ENCODE results near the gene CACNA1E. TPM values are rescaled to one million over a fixed set of nuclear protein-coding genes. Genes with fewer than 3 reads are reported as not detected.

Gene CACNA1E
- total RNA-seq, 1 experiment from 2014 or later: not detected

DNA sequence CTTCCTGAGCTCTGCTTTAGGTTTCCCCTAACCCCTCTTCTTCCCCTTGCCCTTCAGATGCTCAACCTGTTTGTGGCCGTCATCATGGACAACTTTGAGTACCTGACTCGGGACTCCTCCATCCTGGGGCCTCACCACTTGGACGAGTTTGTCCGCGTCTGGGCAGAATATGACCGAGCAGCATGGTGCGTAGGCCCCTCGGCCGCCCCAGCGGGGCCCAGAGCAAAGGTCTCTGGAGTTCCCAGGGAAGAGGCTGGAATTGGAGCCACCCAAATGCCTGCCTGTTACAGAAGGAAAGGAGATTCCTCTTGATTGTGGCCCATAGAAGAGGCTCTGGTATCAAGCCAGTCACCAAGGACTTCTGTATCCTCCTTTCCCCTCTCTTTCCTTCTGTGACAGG, 292.7 kb downstream of the CACNA1E start:
- no peaks in the 10 kb centered on the region for H3K36me3 ChIP-seq
- no peak for DNase-seq
- H3K27me3 ChIP-seq: 0 out of 2 replicates have a peak, but pooled peaks cover 2% of the 10 kb centered on the region
- H3K4me3 ChIP-seq: no peak overlapping the region
- no peaks in the 10 kb centered on the region for H3K9me3 ChIP-seq

DNA sequence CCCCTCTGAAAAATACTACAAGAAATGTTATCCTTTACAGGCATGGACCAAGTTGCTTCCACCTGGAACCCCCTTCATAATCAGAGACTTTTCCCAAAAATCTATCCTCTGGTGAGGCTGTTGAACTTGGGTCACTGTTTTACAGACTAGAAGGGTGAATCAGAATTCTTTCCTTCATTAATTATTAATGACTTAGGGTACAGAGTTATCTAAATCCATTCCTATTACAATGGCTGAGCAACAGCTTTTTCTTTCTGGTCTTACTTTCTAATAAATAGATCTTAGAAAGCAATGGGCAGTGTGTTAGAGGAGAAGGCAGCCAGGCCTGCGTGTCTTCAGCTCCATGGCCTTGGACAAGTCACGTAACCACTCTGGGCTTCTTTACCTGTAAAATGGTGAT, 294.0 kb downstream of the CACNA1E start:
- Histone ChIP-seq H3K36me3 (no peaks in the 10 kb centered on the region), H3K27me3 (0 out of 2 replicates have a peak, but pooled peaks cover 7% of the 10 kb centered on the region), H3K4me3 (no peak overlapping the region), H3K9me3 (no peaks in the 10 kb centered on the region)
- no peak for DNase-seq

DNA sequence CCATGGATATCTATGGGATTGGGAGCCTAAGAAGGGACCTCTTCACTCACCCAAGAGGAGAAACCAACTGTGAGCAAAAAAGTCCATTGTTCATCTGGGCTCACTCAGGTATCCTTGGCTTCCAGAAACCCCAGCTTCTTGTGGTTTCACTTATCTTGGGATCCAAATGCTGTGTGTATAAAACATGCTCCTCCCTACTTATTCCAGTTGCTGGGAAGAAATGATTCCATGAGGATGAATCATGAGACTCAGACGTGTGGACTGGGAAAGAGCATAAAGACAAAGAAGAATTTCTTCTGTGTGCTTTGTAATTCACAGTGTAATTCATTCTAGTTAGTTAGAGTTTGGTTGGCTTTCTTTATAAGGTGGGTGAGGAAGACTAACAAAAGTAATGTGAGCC, 294.5 kb downstream of the CACNA1E start:
- H3K9me3 ChIP-seq: no peaks in the 10 kb centered on the region
- no peak overlapping the region for H3K4me3 ChIP-seq
- no peaks in the 10 kb centered on the region for H3K36me3 ChIP-seq
- 0 out of 2 replicates have a peak, but pooled peaks cover 7% of the 10 kb centered on the region for H3K27me3 ChIP-seq
- no peak for DNase-seq

DNA sequence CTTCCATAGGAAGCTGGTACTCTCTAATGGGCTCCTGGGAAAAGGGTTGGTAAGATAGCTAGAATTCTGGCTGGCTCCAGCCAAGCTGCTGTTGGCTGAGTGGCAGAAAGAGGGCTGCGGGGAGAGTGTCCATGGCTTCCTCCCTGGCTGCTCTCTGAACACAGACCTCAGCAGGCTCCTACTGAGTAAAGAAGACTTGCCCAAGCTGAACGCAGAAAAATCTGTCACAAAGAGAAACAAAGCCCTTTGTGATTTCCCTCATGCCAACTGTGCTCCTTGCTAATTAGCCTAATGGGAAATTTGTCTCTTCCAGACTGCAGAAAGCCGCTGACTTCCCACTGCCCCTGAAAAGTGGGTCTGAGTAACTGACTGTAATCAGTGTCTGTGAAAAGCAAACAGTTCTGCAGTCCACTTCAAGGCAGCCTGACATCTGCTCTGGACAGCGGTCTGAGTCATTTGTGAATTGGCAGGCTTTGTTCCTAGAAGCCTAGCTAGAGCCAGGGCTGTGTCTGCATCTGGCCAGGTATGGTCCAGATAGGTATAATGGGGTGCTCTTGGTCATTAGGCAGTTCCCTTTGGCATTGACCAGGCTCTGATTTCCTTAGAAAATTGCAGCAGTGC, 295.4 kb downstream of the CACNA1E start:
- H3K36me3 ChIP-seq: no peaks in the 10 kb centered on the region
- peak; percentile 50 for DNase-seq
- no peak overlapping the region for H3K4me3 ChIP-seq

DNA sequence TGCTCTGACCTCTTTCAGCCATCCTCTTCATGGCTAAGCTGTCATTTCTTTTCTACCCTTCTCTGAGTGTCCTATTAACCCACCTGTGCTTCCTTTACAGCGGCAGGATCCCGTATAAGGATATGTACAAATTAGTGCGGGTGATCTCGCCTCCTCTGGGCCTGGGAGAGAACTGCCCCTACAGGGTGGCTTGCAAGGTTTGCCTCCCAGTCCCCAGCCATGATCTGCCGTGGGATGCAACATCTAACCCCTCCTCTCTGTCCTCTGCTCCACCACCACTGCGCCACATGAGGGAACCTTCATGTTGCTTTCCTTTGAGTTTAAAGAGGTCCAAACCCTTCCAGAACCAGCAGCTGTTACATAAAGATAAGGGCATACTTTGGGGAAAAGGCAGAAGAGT, 296.0 kb downstream of the CACNA1E start:
- Histone ChIP-seq H3K4me3 (no peak overlapping the region), H3K27me3 (peaks cover 7% of the 10 kb centered on the region; the same call in 1 of the 2 replicates), H3K9me3 (no peaks in the 10 kb centered on the region), H3K36me3 (no peaks in the 10 kb centered on the region)
- no peak for DNase-seq

More for the DNA sequence above, 295.4 kb downstream of the CACNA1E start:
- Histone ChIP-seq H3K27me3 (peaks cover 7% of the 10 kb centered on the region; the same call in 1 of the 2 replicates), H3K9me3 (no peaks in the 10 kb centered on the region)

DNA sequence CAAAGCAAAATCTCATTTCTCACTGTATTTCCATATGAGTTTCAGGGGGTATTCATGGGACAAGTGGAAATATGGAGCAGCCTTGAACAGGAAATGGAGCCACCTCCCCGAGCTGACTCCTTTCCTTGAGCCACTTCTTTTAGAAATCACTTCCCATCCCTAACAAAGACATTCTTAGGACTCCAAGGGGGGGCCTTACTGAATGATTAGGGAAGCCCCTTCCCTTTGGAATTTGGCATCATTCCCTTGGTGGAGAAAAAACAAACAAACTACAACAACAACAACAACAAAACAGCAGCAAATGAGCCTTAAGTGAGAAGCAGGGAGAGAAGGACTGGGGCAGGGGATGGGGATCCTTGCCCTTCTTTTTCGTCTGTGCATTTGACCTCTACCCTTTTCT, 299.9 kb downstream of the CACNA1E start:
- Histone ChIP-seq H3K36me3 (no peaks in the 10 kb centered on the region), H3K9me3 (no peaks in the 10 kb centered on the region), H3K27me3 (peaks cover 5% of the 10 kb centered on the region), H3K4me3 (no peak overlapping the region)
- DNase-seq: no peak

DNA sequence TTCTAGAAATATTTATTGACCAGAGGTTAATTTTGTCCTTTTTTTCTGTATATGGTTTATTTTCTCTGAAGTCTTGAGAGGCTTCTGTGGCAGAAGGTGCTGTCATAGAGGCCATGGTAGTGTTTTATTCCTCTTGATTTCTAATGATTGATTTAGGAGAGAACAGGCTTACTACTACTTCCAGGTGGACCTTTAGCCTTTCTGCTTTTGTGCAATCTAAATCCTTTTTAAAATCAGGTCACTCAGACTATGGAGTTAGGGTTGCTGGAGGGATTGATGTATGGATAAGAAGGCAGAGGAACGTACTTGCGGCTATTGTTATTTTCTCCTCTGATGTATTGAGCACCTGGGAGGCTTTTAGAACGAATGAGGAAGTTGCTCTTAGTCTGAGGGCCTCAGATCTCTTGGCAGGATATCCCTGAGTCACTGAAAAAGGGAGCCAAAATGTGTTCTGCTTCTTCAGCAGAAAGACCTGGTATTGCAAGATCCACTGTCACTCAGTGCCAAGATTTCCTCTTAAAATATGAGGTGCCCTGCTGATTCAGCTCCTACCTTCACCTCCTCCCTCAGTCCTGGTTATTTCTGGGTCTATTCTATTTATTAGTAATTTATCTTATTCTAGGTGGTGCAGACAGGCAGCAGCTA, 300.8 kb downstream of the CACNA1E start:
- Histone ChIP-seq H3K4me3 (no peak overlapping the region), H3K27me3 (peaks cover 5% of the 10 kb centered on the region), H3K9me3 (no peaks in the 10 kb centered on the region), H3K36me3 (no peaks in the 10 kb centered on the region)
- peak; percentile 18 for DNase-seq

DNA sequence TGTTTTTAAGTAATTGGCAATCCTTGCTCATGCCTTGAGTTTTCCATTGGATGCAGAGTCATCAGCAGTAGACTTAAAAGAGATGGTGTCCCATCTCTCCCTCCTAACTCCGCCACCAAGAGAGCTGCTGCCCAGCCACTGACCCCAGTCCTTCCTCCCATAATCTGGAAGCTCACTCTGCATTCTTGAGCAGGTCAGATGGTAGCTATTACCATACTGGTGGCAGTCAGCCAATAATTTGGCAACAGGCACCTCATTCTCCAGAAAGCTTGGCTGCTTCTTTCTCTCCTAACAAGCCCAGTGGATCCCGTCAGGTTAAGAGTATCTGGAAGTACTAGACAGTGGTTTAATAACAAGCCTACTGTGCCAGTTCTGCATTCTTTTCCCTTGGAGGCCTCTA, 306.1 kb downstream of the CACNA1E start:
- Histone ChIP-seq H3K36me3 (no peaks in the 10 kb centered on the region), H3K4me3 (no peak overlapping the region), H3K9me3 (no peaks in the 10 kb centered on the region), H3K27me3 (peaks cover 20% of the 10 kb centered on the region)
- peak; percentile 32 for DNase-seq

DNA sequence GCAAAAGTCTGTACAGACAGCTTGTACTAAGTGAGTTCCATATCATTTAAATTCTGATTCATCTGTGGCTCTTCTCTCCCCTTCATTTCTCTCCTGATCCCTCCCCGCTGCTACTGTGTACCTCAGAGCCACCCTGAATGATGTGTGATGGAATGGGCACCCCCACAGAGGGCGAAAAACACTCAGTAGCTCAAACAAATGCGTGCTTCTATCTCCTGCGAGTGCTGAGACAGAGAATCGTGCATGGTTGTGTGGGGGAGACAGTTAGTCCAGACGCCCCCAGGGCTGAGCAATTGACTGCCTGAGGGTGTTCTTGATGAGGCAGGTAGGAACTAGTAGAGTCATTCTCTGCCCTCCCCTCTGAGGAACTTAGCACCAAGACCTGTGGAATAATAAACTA, 308.4 kb downstream of the CACNA1E start:
- Histone ChIP-seq H3K27me3 (peaks cover 20% of the 10 kb centered on the region), H3K36me3 (no peaks in the 10 kb centered on the region), H3K9me3 (no peaks in the 10 kb centered on the region), H3K4me3 (no peak overlapping the region)
- no peak for DNase-seq

DNA sequence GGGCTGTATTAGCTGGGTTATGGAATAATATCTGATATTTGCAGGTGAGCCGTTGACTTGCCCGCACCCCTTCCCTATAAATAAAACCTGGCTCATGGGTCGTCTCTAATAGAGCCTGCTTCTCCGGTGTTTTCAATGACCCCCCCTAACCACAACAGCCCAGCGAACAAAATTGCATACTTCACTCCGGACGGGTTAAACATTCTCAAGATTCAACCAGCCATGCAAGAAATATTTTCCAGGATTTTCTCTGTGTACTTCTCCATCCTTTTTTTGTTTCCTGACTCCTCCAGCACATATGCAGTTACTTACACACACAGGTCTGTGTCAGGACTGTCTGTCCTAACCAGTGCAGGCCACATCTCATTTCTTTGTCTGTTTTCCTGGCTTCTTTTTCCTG, 310.5 kb downstream of the CACNA1E start:
- H3K4me3 ChIP-seq: no peak overlapping the region
- no peaks in the 10 kb centered on the region for H3K36me3 ChIP-seq
- DNase-seq: no peak
- H3K27me3 ChIP-seq: peaks cover 22% of the 10 kb centered on the region
- no peaks in the 10 kb centered on the region for H3K9me3 ChIP-seq

DNA sequence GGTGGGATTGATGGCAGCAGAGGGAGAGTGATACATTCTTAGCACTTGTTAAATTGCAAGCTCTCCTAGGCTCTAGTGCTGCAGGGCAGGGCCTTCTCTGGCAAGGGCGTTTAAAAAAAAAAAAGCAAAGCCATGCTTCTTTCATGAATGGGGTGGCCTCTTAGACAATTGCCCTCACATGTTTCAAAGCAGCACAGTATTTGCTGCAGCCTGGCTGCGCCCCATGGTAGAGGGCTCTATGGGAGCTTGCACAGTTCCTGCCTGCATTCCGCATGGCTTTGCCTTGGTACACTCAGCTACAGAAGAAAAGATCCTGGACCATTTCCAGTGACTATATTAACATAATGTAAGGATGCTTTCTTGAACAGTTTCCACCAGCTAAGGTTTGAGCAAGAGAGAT, 311.0 kb downstream of the CACNA1E start:
- H3K9me3 ChIP-seq: no peaks in the 10 kb centered on the region
- peaks cover 22% of the 10 kb centered on the region for H3K27me3 ChIP-seq
- H3K4me3 ChIP-seq: no peak overlapping the region
- DNase-seq: no peak
- H3K36me3 ChIP-seq: no peaks in the 10 kb centered on the region

DNA sequence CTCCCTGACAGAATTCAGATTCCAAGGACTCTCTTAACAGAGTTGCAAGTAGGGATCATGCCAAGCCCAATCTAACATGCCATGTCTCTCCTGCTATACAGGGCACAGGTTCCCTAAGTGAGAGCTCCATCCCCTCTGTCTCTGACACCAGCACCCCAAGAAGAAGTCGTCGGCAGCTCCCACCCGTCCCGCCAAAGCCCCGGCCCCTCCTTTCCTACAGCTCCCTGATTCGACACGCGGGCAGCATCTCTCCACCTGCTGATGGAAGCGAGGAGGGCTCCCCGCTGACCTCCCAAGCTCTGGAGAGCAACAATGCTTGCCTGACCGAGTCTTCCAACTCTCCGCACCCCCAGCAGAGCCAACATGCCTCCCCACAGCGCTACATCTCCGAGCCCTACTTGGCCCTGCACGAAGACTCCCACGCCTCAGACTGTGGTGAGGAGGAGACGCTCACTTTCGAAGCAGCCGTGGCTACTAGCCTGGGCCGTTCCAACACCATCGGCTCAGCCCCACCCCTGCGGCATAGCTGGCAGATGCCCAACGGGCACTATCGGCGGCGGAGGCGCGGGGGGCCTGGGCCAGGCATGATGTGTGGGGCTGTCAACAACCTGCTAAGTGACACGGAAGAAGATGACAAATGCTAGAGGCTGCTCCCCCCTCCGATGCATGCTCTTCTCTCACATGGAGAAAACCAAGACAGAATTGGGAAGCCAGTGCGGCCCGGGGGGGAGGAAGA, 315.0 kb downstream of the CACNA1E start:
- H3K9me3 ChIP-seq: no peaks in the 10 kb centered on the region
- no peak overlapping the region for H3K4me3 ChIP-seq
- no peaks in the 10 kb centered on the region for H3K36me3 ChIP-seq
- no peak for DNase-seq
- H3K27me3 ChIP-seq: peaks cover 2% of the 10 kb centered on the region; the same call in 1 of the 2 replicates

DNA sequence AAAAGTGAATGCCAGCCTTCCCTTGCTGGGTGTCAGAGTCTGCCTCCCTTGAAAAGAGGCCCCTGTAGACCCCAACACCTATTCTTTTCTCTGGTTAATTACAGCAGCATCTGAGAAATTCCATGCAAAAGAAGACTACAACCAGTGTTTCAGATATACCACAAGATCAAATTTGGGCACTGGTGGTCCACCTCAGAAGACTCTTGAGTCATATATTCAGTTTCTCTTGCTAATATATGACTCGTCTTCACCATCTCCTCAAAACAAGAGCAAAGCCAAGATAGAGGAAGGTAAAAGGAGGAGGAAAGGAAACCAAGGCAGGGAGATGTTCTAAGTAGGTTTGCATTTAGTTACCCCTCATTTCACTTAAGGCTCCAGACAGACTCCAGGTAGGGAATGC, 318.3 kb downstream of the CACNA1E start:
- Histone ChIP-seq H3K4me3 (no peak overlapping the region), H3K9me3 (no peaks in the 10 kb centered on the region), H3K27me3 (peaks cover 5% of the 10 kb centered on the region; the same call in 1 of the 2 replicates), H3K36me3 (no peaks in the 10 kb centered on the region)
- DNase-seq: no peak

DNA sequence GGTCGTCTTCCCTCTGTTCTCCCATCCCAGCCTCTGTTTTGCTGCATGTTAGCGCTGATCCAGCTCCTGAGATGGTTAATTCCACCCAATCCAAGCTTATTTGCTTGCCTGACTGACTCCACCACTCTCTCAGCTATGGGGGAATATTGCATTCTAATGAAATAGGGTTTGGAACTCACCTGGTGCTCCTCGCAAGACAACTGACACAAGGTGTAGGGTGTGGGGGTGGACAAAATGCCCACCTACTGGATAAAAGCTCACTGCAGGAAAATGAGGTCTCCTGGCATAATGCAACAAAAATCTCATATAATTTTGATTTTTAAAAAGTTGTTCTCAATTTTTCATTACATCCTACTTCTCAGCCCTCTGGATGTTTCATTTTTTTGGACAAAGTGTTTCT, 319.1 kb downstream of the CACNA1E start:
- H3K9me3 ChIP-seq: no peaks in the 10 kb centered on the region
- no peak overlapping the region for H3K4me3 ChIP-seq
- H3K36me3 ChIP-seq: no peaks in the 10 kb centered on the region
- no peak for DNase-seq
- H3K27me3 ChIP-seq: peaks cover 5% of the 10 kb centered on the region; the same call in 1 of the 2 replicates

DNA sequence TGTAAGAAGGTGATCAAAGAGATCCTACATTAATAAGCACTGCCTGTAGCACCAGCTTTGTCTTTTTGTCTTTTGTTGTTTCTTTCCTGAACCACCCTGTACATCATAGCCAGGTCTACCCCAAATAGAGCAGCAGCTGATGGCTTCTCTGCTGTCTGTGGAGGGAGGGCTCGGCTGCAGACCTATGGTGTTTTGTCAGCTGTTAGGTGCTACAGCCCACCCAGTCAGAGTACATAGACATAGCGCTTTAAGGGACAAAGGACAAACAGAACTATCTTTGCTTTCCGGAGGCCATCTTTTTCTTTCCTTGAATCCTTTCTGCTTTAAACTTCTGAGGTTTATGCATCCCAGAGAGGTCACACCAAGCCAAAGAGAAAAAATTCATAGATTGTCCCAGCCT, 320.1 kb downstream of the CACNA1E start:
- Histone ChIP-seq H3K9me3 (no peaks in the 10 kb centered on the region), H3K36me3 (no peaks in the 10 kb centered on the region), H3K4me3 (no peak overlapping the region), H3K27me3 (peaks cover 8% of the 10 kb centered on the region; the same call in 1 of the 2 replicates)
- no peak for DNase-seq

DNA sequence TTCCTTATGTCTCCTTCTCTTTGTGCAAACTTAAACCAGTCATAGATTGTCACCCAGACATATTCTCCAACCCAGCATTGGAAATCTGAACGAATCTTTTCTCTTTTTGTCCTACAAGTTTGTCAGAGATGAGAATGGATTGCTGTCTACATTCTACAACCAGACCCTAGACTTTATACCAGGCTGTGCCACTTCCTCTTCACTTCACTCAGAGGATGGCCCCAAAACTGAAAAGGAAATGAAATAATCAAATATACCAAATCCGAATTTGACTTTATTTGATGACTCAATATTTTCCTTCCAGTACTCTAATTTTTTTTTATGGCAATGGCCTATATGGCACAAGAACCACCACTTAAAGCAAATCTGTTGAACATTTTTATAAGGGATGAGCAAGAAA, 321.7 kb downstream of the CACNA1E start:
- Histone ChIP-seq H3K27me3 (peaks cover 11% of the 10 kb centered on the region; the same call in 1 of the 2 replicates), H3K36me3 (no peaks in the 10 kb centered on the region), H3K9me3 (no peaks in the 10 kb centered on the region), H3K4me3 (no peak overlapping the region)
- DNase-seq: no peak

DNA sequence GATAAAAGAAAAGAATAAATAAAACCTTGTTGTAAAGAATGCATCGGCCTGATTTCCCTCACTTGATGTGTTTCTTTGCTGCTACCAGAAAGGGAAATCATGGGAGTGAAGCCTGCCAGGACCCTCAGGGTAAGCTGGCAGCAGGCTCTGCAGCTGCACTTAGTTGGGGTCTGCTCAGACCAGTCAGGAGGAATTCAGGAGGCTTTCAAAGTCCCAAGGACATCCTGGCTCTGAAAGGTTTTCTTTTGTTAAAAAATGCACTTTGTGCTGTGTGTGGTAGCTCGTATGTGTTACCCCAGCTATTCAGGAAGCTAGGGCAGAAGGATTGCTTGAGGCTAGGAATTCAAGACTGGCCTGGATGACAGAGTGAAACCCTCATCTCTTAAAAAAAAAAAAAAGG, 323.4 kb downstream of the CACNA1E start:
- DNase-seq: no peak

More for the DNA sequence above, 323.4 kb downstream of the CACNA1E start:
- H3K9me3 ChIP-seq: no peaks in the 10 kb centered on the region
- no peak overlapping the region for H3K4me3 ChIP-seq
- H3K27me3 ChIP-seq: peaks cover 20% of the 10 kb centered on the region
- no peaks in the 10 kb centered on the region for H3K36me3 ChIP-seq

Data from MG63 (cell line).